ENCODE measurements around the gene MEOX2. TPM values are rescaled to one million over a fixed set of nuclear protein-coding genes. Genes with fewer than 3 reads are reported as not detected.

The MEOX2 gene
- total and polyA plus RNA-seq, 10 of the 15 experiments (the other 5 are each of a cell fraction or from before 2014, with no cell fraction given): not detected

- Histone ChIP-seq H3K36me3 (ENCODE audit: control insufficient read depth in 2 of 2, insufficient read depth in 2 of 2, low read length in 1 of 2) (no peaks in the 10 kb centered on the region), H4K20me1 (ENCODE audit: control insufficient read depth, insufficient read depth) (no peaks in the 10 kb centered on the region), H3K9me3 (replicated peaks; ENCODE audit: control insufficient read depth, insufficient read depth, low read length) (no peaks in the 10 kb centered on the region), H3K27ac (ENCODE audit: control insufficient read depth, insufficient read depth) (no peak overlapping the region), H3K4me1 (ENCODE audit: control insufficient read depth, insufficient read depth, low read length) (no peaks in the 10 kb centered on the region), H3K4me3 (no peak overlapping the region), H3K4me2 (ENCODE audit: control insufficient read depth, insufficient read depth) (no peak overlapping the region), H3K79me2 (ENCODE audit: control insufficient read depth, insufficient read depth, low read length) (no peaks in the 10 kb centered on the region), H2AFZ (ENCODE audit: control insufficient read depth, low read depth, low read length) (no peak overlapping the region), H3K27me3 (replicated peaks in 1 of 2; ENCODE audit: control insufficient read depth in 2 of 2, insufficient read depth in 2 of 2, low read length in 1 of 2) (no peaks in the 10 kb centered on the region), H3K9ac (ENCODE audit: control insufficient read depth, insufficient read depth, low read length) (no peak overlapping the region)
- ChIA-PET CTCF (no interaction called here), POLR2A (no interaction called here), SMC1A (ENCODE audit: uncharacterized antibody, unreplicated experiment) (interaction anchor here (1.0 kb wide), 1 partner anchor 11 kb away, joined by 3 read pairs; no protein-coding TSS in a partner anchor), RAD21 (ENCODE audit: unreplicated experiment) (no interaction called here)
- in situ Hi-C loops (cut with MboI) (loop anchor here (25.0 kb wide), 1 partner anchor 991 kb away; no protein-coding TSS in a partner anchor), intact Hi-C loops (cut with micrococcal nuclease; ENCODE audit: unreplicated experiment) (no loop called here)
- FAIRE-seq (no peak), ATAC-seq (no peak), DNase-seq (ENCODE audit: low read depth, low spot score) (no peak)
- WGBS (ENCODE audit: insufficient coverage, insufficient replicate concordance, low lambda C conversion rate, missing lambda C conversion rate): 0% methylated on average over 1 of the region's 1 CpG
- no peak for TF ChIP-seq RAD21 (IDR thresholded peaks at IDR 0.05; ENCODE audit: insufficient read depth, low read depth, low read length)
- TF ChIP-seq MTA2 (IDR thresholded peaks at IDR 0.05; ENCODE audit: low read depth): no peak
- no peak for TF ChIP-seq SPI1 (IDR thresholded peaks at IDR 0.05; ENCODE audit: borderline replicate concordance, insufficient read depth, low read depth, low read length)
- no peak for TF ChIP-seq BACH1 (IDR thresholded peaks at IDR 0.05; ENCODE audit: borderline replicate concordance)
- BruUV-seq (replicated peaks): no TSS peak
These were observed 17.2 kb upstream of the MEOX2 start for GRCh38 chr7:15703732-15704131.

- Histone ChIP-seq H3K4me1 (ENCODE audit: control insufficient read depth, insufficient read depth, low read length) (no peaks in the 10 kb centered on the region), H3K36me3 (ENCODE audit: control insufficient read depth in 2 of 2, insufficient read depth in 2 of 2, low read length in 1 of 2) (no peaks in the 10 kb centered on the region), H2AFZ (ENCODE audit: control insufficient read depth, low read depth, low read length) (no peak overlapping the region), H3K27me3 (replicated peaks in 1 of 2; ENCODE audit: control insufficient read depth in 2 of 2, insufficient read depth in 2 of 2, low read length in 1 of 2) (no peaks in the 10 kb centered on the region), H3K4me3 (no peak overlapping the region), H3K27ac (ENCODE audit: control insufficient read depth, insufficient read depth) (no peak overlapping the region), H4K20me1 (ENCODE audit: control insufficient read depth, insufficient read depth) (no peaks in the 10 kb centered on the region), H3K9ac (ENCODE audit: control insufficient read depth, insufficient read depth, low read length) (no peak overlapping the region), H3K9me3 (replicated peaks; ENCODE audit: control insufficient read depth, insufficient read depth, low read length) (no peaks in the 10 kb centered on the region), H3K79me2 (ENCODE audit: control insufficient read depth, insufficient read depth, low read length) (no peaks in the 10 kb centered on the region), H3K4me2 (ENCODE audit: control insufficient read depth, insufficient read depth) (no peak overlapping the region)
- FAIRE-seq (no peak), DNase-seq (ENCODE audit: low read depth, low spot score) (no peak), ATAC-seq (no peak)
- intact Hi-C loops (cut with micrococcal nuclease; ENCODE audit: unreplicated experiment) (no loop called here), in situ Hi-C loops (cut with MboI) (no loop called here)
- ChIA-PET CTCF (interaction anchor here (0.6 to 1.4 kb wide), 2 partner anchors 29 to 627 kb away, joined by 3 to 5 read pairs; no protein-coding TSS in a partner anchor), RAD21 (ENCODE audit: unreplicated experiment) (interaction anchor here (0.5 to 0.6 kb wide), 2 partner anchors 8 to 620 kb away, joined by 3 read pairs; no protein-coding TSS in a partner anchor), SMC1A (ENCODE audit: uncharacterized antibody, unreplicated experiment) (interaction anchor here (0.7 to 1.4 kb wide), 4 partner anchors 9 to 43 kb away, joined by 3 to 4 read pairs (median 4); no protein-coding TSS in a partner anchor), POLR2A (no interaction called here)
- BruUV-seq (replicated peaks): no TSS peak
- no peak for TF ChIP-seq RAD51 (IDR thresholded peaks at IDR 0.05)
- WGBS (ENCODE audit: insufficient coverage, insufficient replicate concordance, low lambda C conversion rate, missing lambda C conversion rate): 38% methylated on average over 5 of the region's 5 CpGs
These were observed 6.1 kb upstream of the MEOX2 start for GRCh38 chr7:15692501-15693020.

Measured in GM12878 (cell line).